HepG2 (cell line): ENCODE results near the gene FUT1. TPM values are rescaled to one million over a fixed set of nuclear protein-coding genes. Genes with fewer than 3 reads are reported as not detected.

Experiments
- CHD4 ChIP-seq: fragments of 200-600 bp; sonication (generic); IDR thresholded peaks from 2 replicates; pipeline ENCODE4 v1.7.0; 2017; ENCODE audit warnings: mild to moderate bottlenecking, low read length, borderline replicate concordance
- CREBL2 ChIP-seq: sonication (generic); formaldehyde crosslinking; IDR thresholded peaks from 2 replicates; pipeline ENCODE4 v1.8.1; 2023; ENCODE audit warnings: missing genetic modification reagents, mild to moderate bottlenecking, borderline replicate concordance
- ELF1 ChIP-seq: sonication (generic); formaldehyde crosslinking; IDR thresholded peaks from 2 replicates; pipeline ENCODE4 v1.4.0; 2020; ENCODE audit warnings: missing genetic modification reagents
- FOXA1 ChIP-seq, 2 experiments: fragments of 450-650 bp in 1 of 2; sonication (generic) in 1 of 2; formaldehyde crosslinking in 1 of 2; IDR thresholded peaks; 2 replicates each; pipeline versions ENCODE4 v1.4.0 to v1.6.1; 2016 to 2020; ENCODE audit warnings: missing genetic modification reagents in 1 of 2
- HOXA7 ChIP-seq: sonication (generic); formaldehyde crosslinking; IDR thresholded peaks from 2 replicates; pipeline ENCODE4 v1.8.1; 2022; ENCODE audit warnings: mild to moderate bottlenecking, missing genetic modification reagents, moderate library complexity
- KLF6 ChIP-seq: IDR thresholded peaks from 2 replicates; pipeline ENCODE4 v1.8.0; 2016; ENCODE audit warnings: missing biosample characterization, missing genetic modification reagents
- MATR3 ChIP-seq: sonication (generic); formaldehyde crosslinking; IDR thresholded peaks from 2 replicates; pipeline ENCODE4 v1.4.0; 2020; ENCODE audit warnings: missing genetic modification reagents
- MZF1 ChIP-seq: sonication (generic); formaldehyde crosslinking; IDR thresholded peaks from 2 replicates; pipeline ENCODE4 v1.8.1; 2023; ENCODE audit warnings: mild to moderate bottlenecking, missing genetic modification reagents, borderline replicate concordance
- NFIB ChIP-seq: sonication (generic); formaldehyde crosslinking; IDR thresholded peaks from 2 replicates; pipeline ENCODE4 v1.9.0; 2021; ENCODE audit warnings: missing genetic modification reagents, mild to moderate bottlenecking, borderline replicate concordance
- PRDM4 ChIP-seq: sonication (generic); formaldehyde crosslinking; IDR thresholded peaks from 2 replicates; pipeline ENCODE4 v1.9.0; 2021; ENCODE audit warnings: missing genetic modification reagents, borderline replicate concordance
- REST ChIP-seq, 2 experiments: IDR thresholded peaks; 2 replicates each; pipeline ENCODE4 v1.6.1; 2011 to 2012; ENCODE audit warnings: low read length in 2 of 2, borderline replicate concordance in 1 of 2, low read depth in 1 of 2, mild to moderate bottlenecking in 1 of 2, moderate library complexity in 1 of 2
- SP2 ChIP-seq: sonication (generic); formaldehyde crosslinking; IDR thresholded peaks from 2 replicates; pipeline ENCODE4 v1.5.1; 2020; ENCODE audit warnings: mild to moderate bottlenecking, missing genetic modification reagents
- TEAD2 ChIP-seq: sonication (generic); formaldehyde crosslinking; IDR thresholded peaks from 2 replicates; pipeline ENCODE4 v1.9.0; 2021; ENCODE audit warnings: missing genetic modification reagents
- XRCC5 ChIP-seq: fragments of 200-400 bp; formaldehyde crosslinking; optimal IDR thresholded peaks from 2 replicates; pipeline ENCODE3; 2017; ENCODE audit warnings: mild to moderate bottlenecking, low read length
- ZC3H13 ChIP-seq: sonication (generic); formaldehyde crosslinking; IDR thresholded peaks from 2 replicates; pipeline ENCODE4 v1.8.1; 2023; ENCODE audit warnings: mild to moderate bottlenecking, missing genetic modification reagents, moderate library complexity
- ZFP36 ChIP-seq: fragments of 150-350 bp; IDR thresholded peaks from 2 replicates; pipeline ENCODE4 v1.6.1; 2018; ENCODE audit warnings: borderline replicate concordance, low read length, low read depth; ENCODE audit not compliant: partially characterized antibody
- ZNF101 ChIP-seq: sonication (generic); formaldehyde crosslinking; IDR thresholded peaks from 2 replicates; pipeline ENCODE4 v1.4.0; 2020; ENCODE audit warnings: mild to moderate bottlenecking, low read depth, missing genetic modification reagents, borderline replicate concordance
- ZNF281 ChIP-seq: sonication (generic); formaldehyde crosslinking; IDR thresholded peaks from 2 replicates; pipeline ENCODE4 v1.4.0; 2020; ENCODE audit warnings: missing genetic modification reagents, borderline replicate concordance
- ZNF335 ChIP-seq: sonication (generic); formaldehyde crosslinking; IDR thresholded peaks from 2 replicates; pipeline ENCODE4 v1.4.0; 2020; ENCODE audit warnings: missing genetic modification reagents
- ZNF468 ChIP-seq: sonication (generic); formaldehyde crosslinking; IDR thresholded peaks from 2 replicates; pipeline ENCODE4 v1.8.0; 2022; ENCODE audit warnings: mild to moderate bottlenecking, moderate library complexity, missing genetic modification reagents
- polyA plus RNA-seq, 8 experiments: library from polyadenylated mRNA; depleted of rRNA in 3 of 8; stranded (reverse) in 7 of 8; unstranded in 1 of 8; fragments of >200 nt; fragmentation: Illumina TruSeq in 4 of 8; extraction: Trizol in 4 of 8; gene quantifications; 2 replicates each; pipeline versions ENCODE4 v1.2.1 to v1.2.3, GENCODE V29; 2011 to 2016; ENCODE audit warnings: low read depth in 4 of 8, missing spikeins in 1 of 8, mixed read lengths in 1 of 8; ENCODE audit not compliant: insufficient read depth in 1 of 8
- total RNA-seq, 5 experiments: library from RNA; depleted of rRNA; stranded (reverse); fragments of >200 nt; fragmentation: Illumina TruSeq; extraction: Trizol; gene quantifications; 2 replicates each; pipeline ENCODE4 v1.2.3, GENCODE V29; 2016; ENCODE audit warnings: low read depth in 1 of 5

The FUT1 gene
- total and polyA plus RNA-seq, 2 of the 13 experiments (the other 11 are each of a cell fraction or from before 2014, with no cell fraction given), result 0.07 to 1.1 TPM

GRCh38 chr19:48772503-48772953 lies 20.1 kb upstream of the FUT1 start (continued):
- TF ChIP-seq REST (IDR thresholded peaks at IDR 0.05; ENCODE audit: borderline replicate concordance in 1 of 2, low read depth in 1 of 2, low read length in 2 of 2) (no peak), FOXA1 (IDR thresholded peaks at IDR 0.05) (no peak), FOXA1 (CRISPR knock-in tag; IDR thresholded peaks at IDR 0.05) (no peak), MATR3 (CRISPR knock-in tag) (no peak), ZFP36 (no peak), XRCC5 (no peak), SP2 (no peak), CHD4 (no peak), ZC3H13 (CRISPR knock-in tag) (no peak), ZNF281 (no peak; the same call in 1 of the 2 replicates), ZNF101 (CRISPR knock-in tag) (no peak), ZNF335 (CRISPR knock-in tag) (no peak), ZNF468 (CRISPR knock-in tag) (no peak), KLF6 (CRISPR knock-in tag) (no peak), ELF1 (CRISPR knock-in tag) (no peak), CREBL2 (CRISPR knock-in tag) (no peak), NFIB (CRISPR knock-in tag) (no peak), MZF1 (CRISPR knock-in tag) (no peak), TEAD2 (no peak), HOXA7 (CRISPR knock-in tag) (no peak), PRDM4 (CRISPR knock-in tag) (no peak)
